GM21515 (cell line): ENCODE measurements around the gene CELF5.
"Not testable (repeated sequence)": the region's sequence is repeated elsewhere in the genome, so short reads cannot be mapped to it uniquely, and the experiment has no call there.

Experiments
- ATAC-seq: cut with Tn5 transposase; IDR thresholded peaks from one replicate; pipeline ENCODE4 v1.9.1; 2021; ENCODE audit not compliant: unreplicated experiment

Gene CELF5

DNA sequence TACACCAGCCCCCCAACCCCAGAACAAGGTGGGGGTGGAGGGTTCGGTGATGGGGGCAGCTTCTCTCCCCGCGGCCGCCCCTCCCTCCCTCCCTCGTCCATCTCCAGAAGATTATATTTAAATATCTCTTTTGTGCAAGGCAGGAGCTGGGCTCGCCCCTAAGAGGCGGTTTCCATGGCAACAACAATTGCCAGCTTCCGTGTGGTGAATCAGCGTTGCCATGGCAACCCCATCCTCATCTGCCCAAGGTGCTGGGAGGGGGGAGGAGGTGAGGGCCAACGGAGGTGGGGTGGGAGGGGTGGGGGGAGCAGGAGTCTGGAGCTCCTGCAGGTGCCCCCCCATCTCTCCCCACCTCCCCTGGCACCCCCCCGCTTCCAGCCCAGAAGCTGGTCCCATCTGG lies 46.4 kb downstream of the CELF5 start:
- no peak for ATAC-seq

DNA sequence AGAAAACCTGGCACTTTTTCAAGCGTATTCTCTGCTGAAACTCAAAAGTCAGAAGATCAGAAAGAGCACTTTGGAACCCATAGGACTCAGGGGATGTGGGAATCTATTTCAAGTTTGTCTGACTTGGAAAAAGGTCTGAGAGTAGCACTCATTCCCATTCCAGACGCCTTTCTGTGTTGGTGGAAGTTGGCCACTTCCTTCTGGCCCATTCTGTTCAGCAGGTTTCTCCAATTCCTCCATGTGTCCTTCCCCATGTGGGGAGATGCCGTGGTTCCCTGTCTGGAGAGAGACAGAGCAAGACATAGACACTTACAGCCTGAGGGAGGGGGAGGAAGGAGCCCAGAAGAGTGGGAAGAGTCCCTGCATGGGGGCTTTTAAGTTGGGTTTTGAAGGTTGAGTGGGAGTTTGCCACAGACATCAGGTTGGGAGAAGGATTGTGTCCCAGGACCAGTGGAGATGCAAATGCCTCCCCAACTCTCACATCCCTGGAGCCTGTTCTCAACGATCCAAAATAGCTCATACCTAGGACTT lies 48.0 kb downstream of the CELF5 start:
- ATAC-seq, result no peak

DNA sequence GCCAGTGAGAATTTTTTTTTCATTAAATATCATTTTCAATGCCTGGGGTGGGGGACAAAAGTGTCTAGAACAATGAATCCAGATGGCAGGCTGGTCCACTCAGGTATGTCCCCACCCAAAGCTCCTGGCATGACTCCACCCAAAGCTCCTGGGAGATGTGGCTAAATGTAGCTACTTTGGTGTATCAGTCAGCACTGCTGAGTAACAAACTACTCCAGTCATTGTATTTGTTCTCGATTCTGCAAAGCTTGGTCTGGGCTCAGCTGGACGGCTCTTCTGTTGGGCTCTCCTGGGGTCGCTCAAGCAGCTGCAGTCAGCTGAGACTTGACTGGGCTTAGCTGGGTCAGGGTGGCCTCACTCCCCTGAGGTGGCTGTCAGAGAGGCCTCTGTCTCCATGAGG lies 48.5 kb downstream of the CELF5 start:
- ATAC-seq, result no peak

DNA sequence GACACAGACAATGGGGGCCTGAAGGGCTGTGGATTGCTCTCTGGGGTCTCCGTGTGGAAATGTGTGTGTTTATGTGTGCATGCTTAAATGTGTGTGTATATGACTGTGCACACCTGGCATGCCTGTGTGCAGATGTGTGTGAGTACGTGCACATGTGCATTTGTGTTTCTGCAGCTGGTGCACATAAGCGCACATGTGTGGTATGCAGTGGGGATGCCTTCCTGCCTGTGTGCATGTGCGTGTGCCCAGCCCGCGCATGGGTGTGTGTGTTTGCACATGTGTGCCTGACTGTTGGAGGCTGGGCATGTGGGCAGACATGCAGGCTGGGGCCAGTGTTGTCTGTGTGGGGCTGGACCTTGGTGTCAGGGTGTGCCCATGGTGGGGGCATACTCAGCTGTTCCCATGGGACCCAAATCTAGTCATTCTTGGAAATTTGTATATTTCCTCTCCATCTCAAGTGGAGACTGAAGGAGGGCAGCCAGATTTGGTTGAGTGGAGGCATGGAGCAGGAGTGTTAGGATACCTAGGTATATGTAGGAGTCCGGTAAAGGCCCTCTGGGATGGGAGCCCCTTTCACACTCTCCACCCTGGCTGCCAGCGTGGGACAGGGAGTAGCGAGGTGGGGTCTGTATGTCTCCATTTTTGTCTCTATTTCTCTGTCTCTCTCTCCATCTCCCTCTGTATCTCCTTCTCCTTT lies 49.9 kb downstream of the CELF5 start:
- ATAC-seq, result no peak

DNA sequence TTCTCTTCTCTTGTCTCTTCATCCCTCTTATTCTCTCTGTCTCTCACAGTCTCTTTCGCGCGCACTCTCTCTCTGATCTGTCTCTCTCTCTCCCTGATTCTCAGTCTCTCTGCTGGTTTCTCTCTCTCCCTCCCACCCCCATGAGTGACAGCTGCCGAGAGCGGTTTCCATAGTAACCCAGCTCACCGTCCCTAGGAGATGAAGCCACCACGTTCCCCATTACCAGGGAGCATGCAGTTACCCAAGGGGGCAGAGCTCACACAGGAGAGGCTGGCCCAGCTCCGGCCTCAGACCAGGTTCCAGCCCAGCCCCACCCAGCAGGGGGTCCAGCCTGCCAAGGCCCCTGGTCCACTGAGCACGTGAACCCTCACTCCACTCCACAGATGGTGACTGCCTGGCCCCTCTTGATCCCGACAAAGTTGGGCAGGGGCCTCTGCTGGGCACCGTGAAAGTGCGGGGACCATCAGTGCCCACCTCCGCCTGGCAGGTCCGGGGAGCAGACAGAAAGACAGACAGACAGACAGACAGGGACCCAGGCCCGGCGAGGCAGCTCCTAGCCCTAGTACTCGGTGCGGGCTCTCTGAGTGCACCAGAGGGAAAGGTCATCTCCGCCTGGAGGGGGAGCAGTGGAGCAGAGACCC lies 50.6 kb downstream of the CELF5 start:
- ATAC-seq, result no peak

DNA sequence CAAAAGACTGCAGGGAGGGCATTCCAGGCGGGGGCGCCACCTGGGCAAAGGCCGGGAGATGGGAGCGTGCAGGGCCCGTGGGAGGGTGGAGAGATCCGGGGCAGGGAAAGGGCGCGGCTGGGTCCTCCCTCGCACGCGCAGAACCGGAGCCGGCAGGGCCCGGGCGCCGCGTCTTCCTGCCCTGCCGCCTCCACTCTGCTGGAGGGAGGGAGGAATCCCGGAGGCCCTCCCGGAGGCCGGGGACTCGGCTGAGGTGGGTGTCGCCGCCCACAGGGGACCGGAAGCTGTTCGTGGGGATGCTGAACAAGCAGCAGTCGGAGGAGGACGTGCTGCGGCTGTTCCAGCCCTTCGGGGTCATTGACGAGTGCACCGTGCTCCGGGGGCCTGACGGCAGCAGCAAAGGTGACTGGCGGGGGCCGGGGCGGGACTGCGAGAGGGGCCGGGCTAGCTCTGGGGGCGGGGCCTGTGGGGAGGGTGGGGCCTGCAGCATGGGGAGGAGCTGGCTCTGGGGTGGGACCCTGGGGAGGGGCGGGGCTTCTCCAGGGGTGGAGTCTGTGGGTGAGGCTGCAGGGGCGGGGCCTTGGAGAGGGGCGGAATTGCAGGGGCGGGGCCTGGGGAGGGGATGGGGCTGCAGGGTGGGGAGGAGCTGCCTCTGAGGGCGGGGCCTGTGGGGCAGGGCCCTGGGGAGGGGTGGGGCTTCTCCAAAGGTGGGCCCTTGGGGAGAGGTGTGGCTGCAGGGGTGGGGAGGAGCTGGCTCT lies 51.3 kb downstream of the CELF5 start:
- no peak for ATAC-seq

DNA sequence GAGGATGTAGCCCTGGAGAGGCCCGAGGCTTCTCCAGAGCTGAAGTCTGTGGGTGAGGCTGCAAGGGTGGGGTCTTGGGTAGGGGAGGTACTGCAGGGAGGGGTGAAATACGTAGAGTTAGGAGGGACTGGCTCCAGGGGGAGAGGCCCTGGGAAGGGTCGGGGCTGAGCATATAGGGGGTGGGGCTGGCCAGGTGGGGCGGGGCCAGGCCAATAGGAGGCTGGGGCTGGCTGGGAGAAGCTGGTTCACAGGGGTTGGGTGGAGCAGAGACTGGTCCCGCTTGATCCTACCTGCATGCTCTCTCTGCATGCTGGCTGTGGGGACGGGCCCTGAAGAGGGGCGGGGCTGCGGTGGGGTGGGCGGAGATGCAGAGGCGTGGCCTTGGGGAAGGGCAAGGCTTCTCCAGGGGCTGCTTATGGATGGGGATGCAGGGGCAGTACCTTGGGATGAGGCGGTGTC lies 51.9 kb downstream of the CELF5 start:
- no peak for ATAC-seq

DNA sequence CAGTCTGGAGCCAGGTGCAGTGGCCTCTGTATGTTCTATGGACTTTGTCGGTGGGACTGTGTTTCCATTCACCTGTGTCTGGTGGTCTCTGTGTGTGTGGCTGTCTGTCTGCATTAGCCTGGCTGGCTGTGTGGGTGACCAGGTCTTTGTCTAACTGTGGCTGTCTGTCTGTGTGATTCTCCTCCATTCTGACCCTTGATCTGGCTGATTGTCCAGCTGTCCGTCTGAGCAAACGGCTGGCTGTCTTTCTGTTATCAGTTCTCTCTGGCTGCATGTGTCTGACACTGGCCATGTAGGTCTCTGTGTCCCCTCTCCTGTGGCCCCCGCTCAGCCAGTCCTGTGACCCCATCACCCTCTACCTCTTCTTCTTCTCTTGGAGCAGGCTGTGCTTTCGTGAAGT lies 53.2 kb downstream of the CELF5 start:
- no peak for ATAC-seq

DNA sequence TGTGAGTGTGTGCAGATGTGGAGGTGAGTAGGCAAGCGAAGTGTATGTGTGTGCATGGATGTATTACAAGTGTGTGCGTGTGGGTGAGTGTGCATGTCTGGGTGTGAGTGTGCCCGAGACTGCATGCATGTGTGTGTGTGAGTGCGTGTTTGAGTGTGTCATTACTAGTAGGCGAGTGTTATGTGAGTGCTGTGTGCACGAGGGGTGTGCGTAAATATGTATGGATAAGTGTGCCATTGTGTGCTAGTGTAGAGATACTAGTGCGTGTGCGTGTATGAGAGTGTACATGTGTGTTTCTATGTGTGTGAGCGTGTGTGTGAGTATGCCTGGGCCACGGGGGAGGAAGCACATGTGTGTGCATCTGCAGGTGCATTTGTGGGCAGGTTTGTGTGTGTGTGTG lies 53.8 kb downstream of the CELF5 start:
- no peak for ATAC-seq

DNA sequence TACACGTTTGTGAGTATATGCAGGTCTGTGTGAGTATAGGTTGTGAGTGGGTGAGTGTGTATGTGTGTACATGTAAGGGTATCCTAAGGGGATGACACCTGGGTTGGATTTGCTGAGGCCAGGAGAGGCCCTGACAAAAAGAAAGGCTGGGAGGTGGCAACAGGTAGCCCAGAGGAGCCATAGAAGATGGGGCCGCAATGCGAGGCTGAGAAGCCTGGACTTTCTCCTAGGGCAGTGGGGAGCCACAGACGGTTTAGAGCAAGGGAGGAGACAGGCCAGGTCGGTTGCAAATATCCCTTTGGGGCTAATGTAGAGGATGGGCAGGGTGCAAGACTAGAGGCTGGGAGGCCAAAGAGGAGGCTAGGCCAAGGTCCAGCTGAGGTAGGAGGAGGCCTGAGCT lies 54.3 kb downstream of the CELF5 start:
- ATAC-seq, result no peak

DNA sequence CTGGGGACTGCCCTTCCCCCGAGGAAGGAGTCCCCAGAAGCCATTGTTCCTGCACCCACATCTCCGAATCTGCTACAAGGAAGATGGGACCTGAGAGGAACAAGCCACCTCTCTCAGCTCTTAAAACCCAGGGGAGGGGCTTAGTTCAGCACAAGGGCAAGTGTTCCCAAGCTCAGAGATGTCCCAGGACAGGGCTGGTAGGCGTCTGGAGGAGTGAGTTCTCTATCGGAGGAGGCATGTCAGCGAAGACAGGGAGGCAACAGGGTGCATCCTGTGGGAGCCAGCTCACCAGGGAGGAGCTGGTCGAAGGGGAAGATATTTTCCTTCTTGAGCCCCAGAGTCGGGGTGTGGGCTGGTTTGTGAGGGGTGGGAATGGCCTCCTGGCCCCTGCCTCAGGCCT lies 54.8 kb downstream of the CELF5 start:
- ATAC-seq, result no peak

DNA sequence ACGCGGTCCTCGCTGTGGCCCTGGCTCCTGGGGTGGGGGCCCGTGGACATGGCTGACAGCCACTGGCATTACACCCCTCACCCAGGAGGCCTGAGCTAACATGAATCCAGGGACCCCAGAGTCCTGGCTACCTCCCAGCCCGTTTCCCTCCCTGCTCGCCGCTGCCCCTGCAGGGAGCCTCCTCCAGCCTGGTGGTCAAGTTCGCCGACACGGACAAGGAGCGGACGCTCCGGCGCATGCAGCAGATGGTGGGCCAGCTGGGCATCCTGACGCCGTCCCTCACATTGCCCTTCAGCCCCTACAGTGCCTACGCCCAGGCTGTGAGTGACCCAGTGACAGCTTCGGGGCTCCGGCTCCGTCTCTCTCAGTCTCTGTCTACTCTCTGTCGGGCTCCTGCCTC lies 56.6 kb downstream of the CELF5 start:
- no peak for ATAC-seq

DNA sequence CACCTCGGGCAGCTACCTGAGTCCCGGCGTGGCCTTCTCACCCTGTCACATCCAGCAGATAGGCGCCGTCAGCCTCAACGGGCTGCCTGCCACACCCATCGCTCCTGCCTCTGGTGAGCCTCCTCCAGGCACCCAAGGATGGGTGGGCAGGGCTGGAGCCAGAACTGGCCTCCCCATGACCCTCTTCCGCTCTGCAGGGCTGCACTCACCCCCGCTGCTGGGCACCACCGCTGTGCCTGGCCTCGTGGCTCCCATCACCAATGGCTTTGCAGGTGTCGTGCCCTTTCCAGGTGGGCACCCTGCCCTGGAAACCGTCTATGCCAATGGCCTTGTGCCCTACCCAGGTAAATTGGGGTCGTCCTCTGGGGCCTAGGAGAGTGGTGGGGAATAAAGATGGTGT lies 57.7 kb downstream of the CELF5 start:
- ATAC-seq, result no peak

DNA sequence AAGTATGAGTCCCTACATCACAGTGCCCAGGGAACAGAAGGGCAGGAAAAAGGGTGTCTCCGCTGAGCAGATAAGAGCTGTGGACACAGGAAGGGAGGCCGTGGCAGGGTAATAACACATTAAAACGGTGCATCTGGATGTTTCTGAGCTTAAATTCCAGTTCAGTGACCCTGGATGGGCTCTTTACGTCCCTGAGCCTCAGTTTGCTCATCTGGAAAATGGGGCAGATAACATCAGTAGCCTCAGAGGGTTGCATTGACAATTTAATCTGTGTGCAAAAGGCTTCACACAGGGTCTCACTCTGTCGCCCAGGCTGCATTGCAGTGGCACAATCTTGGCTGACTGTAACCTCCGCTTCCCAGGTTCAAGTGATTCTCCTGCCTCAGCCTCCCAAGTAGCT lies 58.1 kb downstream of the CELF5 start:
- ATAC-seq, result no peak

DNA sequence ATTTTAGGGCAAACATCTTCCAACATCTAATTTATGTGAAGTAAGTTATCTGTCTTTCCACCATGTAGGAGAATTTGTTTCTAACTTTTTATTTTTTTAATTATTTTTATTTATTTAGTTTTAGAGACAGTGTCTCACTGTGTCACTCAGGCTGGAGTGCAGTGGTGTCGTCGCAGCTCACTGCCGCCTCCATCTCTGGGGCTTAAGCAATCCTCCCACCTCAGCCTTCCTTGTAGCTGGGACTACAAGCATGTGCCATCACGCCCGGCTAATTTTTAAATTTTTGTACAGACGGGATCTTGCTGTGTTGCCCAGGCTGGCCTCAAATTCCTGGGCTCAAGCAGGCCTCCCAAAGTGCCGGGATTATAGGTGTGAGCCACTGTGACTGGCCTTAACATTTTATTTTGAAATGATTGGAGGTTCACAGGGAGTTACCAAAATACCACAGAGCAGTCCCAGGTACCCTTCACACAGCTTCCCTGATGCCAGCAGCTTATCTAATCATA lies 58.8 kb downstream of the CELF5 start:
- ATAC-seq, result no peak

DNA sequence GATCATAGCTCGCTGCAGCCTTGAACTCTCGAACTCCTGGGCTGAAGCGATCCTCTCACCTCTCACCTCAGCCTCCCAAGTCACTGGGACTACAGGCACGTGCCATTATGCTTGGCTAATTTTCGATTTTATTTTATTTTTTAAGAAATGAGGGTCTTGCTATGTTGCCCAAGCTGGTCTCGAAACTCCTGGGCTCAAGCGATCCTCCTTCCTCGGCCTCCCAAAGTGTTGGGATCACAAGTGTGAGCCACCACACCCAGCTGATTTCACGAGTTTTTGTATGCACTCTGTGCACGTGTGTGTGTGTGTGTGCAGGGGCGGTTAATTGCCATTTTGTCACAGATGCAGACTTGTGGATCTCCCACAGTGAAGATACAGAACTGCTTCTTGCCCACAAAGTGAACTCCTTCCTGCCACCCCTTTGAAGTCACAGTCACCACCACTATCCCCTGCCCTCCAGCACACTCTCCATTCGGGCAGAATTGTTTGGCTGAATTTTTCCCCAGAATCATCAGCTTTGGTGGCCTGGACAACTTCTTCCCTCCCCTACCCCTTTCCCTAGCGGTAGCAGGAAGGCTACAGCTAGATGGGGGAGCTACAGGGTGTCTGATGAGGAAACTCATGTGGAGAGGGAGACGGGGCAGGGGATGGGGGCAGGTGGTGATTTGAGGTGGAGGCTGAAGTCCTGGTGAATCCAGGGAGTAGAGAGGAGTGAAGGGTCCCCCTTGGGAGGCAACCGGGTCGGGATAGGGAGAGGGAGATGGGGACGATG lies 59.6 kb downstream of the CELF5 start:
- no peak for ATAC-seq

DNA sequence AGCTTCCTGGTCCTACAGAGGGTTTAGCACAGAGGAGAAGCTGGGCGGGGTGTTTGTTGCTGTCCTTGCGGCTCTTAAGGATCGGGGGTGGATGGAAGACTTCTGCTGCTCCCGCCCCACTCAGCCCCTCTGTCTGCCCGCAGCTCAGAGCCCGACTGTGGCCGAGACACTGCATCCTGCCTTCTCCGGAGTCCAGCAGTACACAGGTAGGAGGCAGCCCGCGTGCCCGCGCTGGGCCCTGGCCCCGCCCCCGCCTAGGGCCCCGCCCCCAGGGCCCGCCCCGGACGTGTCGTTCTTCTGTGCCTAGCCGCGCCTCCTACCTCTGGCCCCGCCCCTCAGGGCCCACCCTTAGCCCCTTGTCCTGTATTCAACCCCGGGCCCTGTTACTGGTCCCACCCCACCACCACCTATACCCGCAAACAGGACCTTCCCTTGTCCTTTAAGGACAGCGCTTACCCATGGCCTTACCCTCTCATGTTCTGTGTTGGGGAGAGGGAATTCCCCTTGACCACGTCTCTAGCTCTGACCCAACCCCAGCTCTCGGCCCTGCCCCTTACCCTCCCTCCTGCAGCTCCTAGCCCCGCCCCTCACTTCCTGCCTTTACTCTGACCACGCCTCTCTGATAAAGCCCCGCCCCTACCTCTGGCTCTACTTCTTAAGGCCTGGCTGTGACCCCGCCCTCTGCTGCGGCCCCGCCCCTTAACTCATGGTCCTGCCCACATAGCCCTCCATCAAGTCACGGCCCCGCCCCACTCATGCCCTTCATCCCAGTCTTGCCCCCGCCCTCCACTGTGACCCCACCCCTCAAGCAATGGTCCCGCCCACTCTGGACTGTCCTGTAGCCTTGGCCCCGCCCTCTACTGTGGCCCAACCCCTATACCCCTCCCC lies 60.5 kb downstream of the CELF5 start:
- no peak for ATAC-seq

DNA sequence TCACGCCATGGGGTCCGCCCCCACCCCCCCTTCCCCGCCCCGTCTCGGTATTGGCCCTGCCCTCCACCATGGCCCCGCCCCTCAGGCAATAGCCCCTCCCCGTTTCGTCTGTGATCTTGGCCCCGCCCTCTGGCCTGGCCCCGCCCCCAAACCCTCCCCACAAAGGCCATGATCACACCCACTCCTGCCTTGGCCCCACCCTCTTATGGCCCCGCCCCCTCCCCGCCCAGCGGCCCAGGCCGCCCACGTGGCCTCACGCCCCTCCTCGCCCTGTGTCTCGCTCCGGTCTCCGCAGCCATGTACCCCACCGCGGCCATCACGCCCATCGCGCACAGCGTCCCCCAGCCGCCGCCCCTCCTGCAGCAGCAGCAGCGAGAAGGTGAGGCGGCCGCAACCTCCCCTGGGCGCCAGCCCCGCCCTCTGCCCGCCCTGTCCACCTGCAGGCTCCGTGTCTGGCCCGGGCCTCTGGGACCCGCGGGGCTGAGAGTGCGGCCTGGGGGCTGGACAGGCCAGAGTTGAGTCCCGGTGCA lies 61.3 kb downstream of the CELF5 start:
- ATAC-seq, result no peak

DNA sequence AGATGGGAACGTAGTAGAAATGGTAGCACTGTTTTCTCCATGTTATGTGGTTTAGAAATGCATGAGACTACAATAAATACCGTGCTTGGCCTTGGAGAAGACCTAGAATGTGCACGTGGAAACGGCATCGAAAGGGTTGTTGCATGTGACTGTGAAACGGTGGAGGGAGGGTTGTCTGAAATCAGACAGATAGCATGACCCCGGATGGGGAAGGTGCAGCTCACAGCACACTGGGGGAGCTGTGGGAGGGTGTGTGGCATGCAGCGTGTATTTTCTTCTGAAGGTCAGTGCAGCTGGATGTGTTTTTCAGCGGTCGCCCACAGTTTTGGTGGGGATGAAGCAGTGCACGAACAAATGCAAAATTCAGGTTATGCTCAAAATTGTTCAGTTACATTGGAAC lies 63.4 kb downstream of the CELF5 start:
- ATAC-seq, result no peak

DNA sequence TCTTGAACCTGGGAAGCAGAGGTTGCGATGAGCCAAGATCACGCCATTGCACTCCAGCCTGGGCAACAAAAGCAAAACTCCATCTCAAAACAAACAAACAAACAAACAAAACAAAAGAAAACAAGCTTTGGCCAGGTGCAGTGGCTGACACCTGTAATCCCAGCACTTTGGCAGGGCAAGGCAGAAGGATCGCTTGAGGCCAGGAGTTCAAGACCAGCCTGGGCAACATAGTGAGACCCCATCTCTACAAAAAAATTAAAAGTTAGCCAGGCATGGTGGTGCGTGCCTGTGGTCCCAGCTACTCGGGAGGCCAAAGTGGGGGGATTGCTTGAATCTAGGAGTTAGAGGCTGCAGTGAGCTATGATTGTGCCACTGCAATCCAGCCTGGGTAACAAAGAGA lies 64.0 kb downstream of the CELF5 start:
- not testable (repeated sequence) for ATAC-seq
